Measurements from ENCODE around the gene TMEM38A. TPM values are rescaled to one million over a fixed set of nuclear protein-coding genes. Genes with fewer than 3 reads are reported as not detected.
"Not testable (repeated sequence)": the region's sequence is repeated elsewhere in the genome, so short reads cannot be mapped to it uniquely, and the experiment has no call there.

Gene TMEM38A
- total RNA-seq, 1 donor from 2014 or later = 4.1 TPM

- Histone ChIP-seq H3K36me3 (ENCODE audit: control insufficient read depth, insufficient read depth, low read length) (no peaks in the 10 kb centered on the region), H3K4me3 (ENCODE audit: low read depth, low read length) (no peak overlapping the region), H3K27me3 (ENCODE audit: control insufficient read depth, insufficient read depth, low read length) (no peaks in the 10 kb centered on the region)
- no peak for TF ChIP-seq CTCF (IDR thresholded peaks at IDR 0.05; ENCODE audit: insufficient read depth, low read length, poor library complexity, severe bottlenecking)
- DNase-seq (ENCODE audit: low read depth) = no peak
Measured at GRCh38 chr19:16682539-16682938, 21.6 kb downstream of the TMEM38A start.

DNA sequence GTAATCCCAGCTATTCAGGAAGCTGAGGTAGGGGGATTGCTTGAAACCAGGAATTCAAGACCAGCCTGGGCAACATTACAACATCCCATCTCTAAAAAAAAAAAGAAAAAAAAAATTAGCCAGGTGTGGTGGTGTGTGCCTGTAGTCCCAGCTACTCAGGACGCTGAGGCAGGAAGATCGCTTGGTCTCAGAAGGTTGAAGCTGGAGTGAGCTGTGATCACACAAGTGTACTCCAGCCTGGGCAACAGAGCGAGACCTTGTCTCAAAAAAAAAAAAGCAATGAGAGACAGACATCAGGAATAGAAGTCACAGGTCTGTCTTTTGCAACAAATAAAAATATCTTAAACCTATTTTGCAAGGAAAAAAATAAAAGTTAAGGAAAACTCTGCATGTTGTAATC is 23.3 kb downstream of the TMEM38A start:
- Histone ChIP-seq H3K36me3 (ENCODE audit: control insufficient read depth, insufficient read depth, low read length) (no peaks in the 10 kb centered on the region), H3K4me3 (ENCODE audit: low read depth, low read length) (no peak overlapping the region), H3K27me3 (ENCODE audit: control insufficient read depth, insufficient read depth, low read length) (no peaks in the 10 kb centered on the region)
- TF ChIP-seq CTCF (IDR thresholded peaks at IDR 0.05; ENCODE audit: insufficient read depth, low read length, poor library complexity, severe bottlenecking) = no peak
- DNase-seq (ENCODE audit: low read depth) = no peak

- Histone ChIP-seq H3K27me3 (ENCODE audit: control insufficient read depth, insufficient read depth, low read length) (no peaks in the 10 kb centered on the region), H3K4me3 (ENCODE audit: low read depth, low read length) (no peak overlapping the region), H3K36me3 (ENCODE audit: control insufficient read depth, insufficient read depth, low read length) (no peaks in the 10 kb centered on the region)
- no peak for DNase-seq (ENCODE audit: low read depth)
- no peak for TF ChIP-seq CTCF (IDR thresholded peaks at IDR 0.05; ENCODE audit: insufficient read depth, low read length, poor library complexity, severe bottlenecking)
Measured at GRCh38 chr19:16688084-16688483, 27.1 kb downstream of the TMEM38A start.

DNA sequence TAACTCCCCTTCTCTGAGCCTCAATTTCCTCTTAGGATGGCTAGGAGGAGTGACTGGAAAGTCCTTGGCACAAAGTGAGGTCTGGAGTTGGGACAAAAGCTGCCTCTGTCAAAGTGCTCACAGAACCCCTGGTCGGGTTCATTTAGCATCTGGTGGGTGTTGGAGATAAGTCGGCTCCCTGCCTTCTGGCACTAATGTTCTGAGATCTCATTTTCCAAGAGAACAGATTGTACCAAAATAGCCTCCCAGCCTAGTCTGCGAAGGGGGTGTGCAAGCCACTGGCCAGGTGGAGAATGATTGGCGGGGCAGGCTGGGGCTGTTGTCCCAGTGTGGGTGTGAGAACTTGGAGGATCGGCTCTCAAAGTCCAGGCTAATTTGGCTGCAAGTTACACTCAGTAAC is 38.0 kb downstream of the TMEM38A start:
- no peak overlapping the region for H3K4me3 ChIP-seq (ENCODE audit: low read depth, low read length)
- no peaks in the 10 kb centered on the region for H3K36me3 ChIP-seq (ENCODE audit: control insufficient read depth, insufficient read depth, low read length)
- no peaks in the 10 kb centered on the region for H3K27me3 ChIP-seq (ENCODE audit: control insufficient read depth, insufficient read depth, low read length)
- TF ChIP-seq CTCF (IDR thresholded peaks at IDR 0.05; ENCODE audit: insufficient read depth, low read length, poor library complexity, severe bottlenecking) = no peak
- DNase-seq (ENCODE audit: low read depth) = no peak

DNA sequence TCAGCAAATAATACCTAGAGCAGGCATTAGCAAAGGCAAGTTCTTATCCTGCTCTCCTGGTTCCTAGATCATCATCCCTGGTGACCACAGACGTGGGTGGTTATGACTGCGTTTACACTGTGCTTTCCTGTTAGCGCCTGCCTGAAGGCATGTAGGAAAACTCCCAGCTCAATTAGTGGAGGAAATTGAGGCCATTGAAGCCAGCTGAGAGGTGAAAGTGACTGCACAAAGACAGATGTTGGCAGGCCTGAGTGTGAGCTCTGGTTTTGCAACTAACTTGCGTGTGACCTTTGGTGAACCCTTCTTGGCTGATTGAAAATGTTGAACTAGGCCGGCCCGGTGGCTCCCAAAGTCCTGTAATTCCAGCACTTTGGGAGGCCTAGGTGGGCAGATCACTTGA is 41.2 kb downstream of the TMEM38A start:
- Histone ChIP-seq H3K36me3 (ENCODE audit: control insufficient read depth, insufficient read depth, low read length) (no peaks in the 10 kb centered on the region), H3K27me3 (ENCODE audit: control insufficient read depth, insufficient read depth, low read length) (no peaks in the 10 kb centered on the region), H3K4me3 (ENCODE audit: low read depth, low read length) (no peak overlapping the region)
- no peak for DNase-seq (ENCODE audit: low read depth)
- TF ChIP-seq CTCF (IDR thresholded peaks at IDR 0.05; ENCODE audit: insufficient read depth, low read length, poor library complexity, severe bottlenecking) = no peak

GRCh38 chr19:16703677-16704076 is 42.7 kb downstream of the TMEM38A start:
- no peak for DNase-seq (ENCODE audit: low read depth)
- TF ChIP-seq CTCF (IDR thresholded peaks at IDR 0.05; ENCODE audit: insufficient read depth, low read length, poor library complexity, severe bottlenecking) = no peak
- H3K36me3 ChIP-seq (ENCODE audit: control insufficient read depth, insufficient read depth, low read length) = no peaks in the 10 kb centered on the region
- H3K27me3 ChIP-seq (ENCODE audit: control insufficient read depth, insufficient read depth, low read length) = no peaks in the 10 kb centered on the region
- H3K4me3 ChIP-seq (ENCODE audit: low read depth, low read length) = no peak overlapping the region

GRCh38 chr19:16710870-16711269 is 49.9 kb downstream of the TMEM38A start:
- not testable (repeated sequence) for H3K36me3 ChIP-seq (ENCODE audit: control insufficient read depth, insufficient read depth, low read length); H3K4me3 ChIP-seq (ENCODE audit: low read depth, low read length); H3K27me3 ChIP-seq (ENCODE audit: control insufficient read depth, insufficient read depth, low read length)

DNA sequence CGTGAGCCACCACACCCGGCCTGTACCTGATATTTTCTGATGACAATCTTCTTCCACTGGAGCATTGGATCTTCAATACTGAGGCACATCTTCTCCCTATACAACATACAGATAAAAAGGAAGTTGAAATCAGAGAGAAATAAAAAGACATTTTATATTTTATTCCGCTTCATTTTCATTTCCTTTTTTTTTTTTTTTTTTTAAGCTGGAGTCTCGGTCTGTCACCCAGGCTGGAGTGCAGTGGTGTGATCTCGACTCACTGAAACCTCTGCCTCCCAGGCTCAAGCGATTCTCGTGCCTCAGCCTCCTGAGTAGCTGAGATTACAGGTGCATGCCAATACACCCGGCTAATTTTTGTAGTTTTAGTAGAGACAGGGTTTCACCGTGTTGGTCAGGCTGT is 51.4 kb downstream of the TMEM38A start:
- H3K27me3 ChIP-seq (ENCODE audit: control insufficient read depth, insufficient read depth, low read length); H3K4me3 ChIP-seq (ENCODE audit: low read depth, low read length); DNase-seq (ENCODE audit: low read depth); H3K36me3 ChIP-seq (ENCODE audit: control insufficient read depth, insufficient read depth, low read length): not testable (repeated sequence)

More at GRCh38 chr19:16710870-16711269, 49.9 kb downstream of the TMEM38A start:
- DNase-seq (ENCODE audit: low read depth) = not testable (repeated sequence)
